HG03095 (cell line): ENCODE results near the gene GLRX5.
"Not testable (repeated sequence)": the region's sequence is repeated elsewhere in the genome, so short reads cannot be mapped to it uniquely, and the experiment has no call there.

Experiments used
- ATAC-seq: cut with Tn5 transposase; IDR thresholded peaks from one replicate; pipeline ENCODE4 v1.9.1; 2021; ENCODE audit warnings: moderate library complexity; ENCODE audit not compliant: unreplicated experiment

GLRX5 gene

GRCh38 chr14:95549656-95550585 is 15.1 kb downstream of the GLRX5 start:
- ATAC-seq, result no peak

GRCh38 chr14:95551435-95551834 is 16.6 kb downstream of the GLRX5 start:
- no peak for ATAC-seq

- no peak for ATAC-seq
Observed at GRCh38 chr14:95553141-95553540, 18.3 kb downstream of the GLRX5 start.

- ATAC-seq, result no peak
Observed at GRCh38 chr14:95555053-95555452, 20.2 kb downstream of the GLRX5 start.

GRCh38 chr14:95557291-95557690 is 22.4 kb downstream of the GLRX5 start:
- no peak for ATAC-seq

- ATAC-seq, result no peak
Observed at GRCh38 chr14:95557832-95558231, 23.0 kb downstream of the GLRX5 start.

- ATAC-seq, result no peak
Observed at GRCh38 chr14:95559203-95559602, 24.4 kb downstream of the GLRX5 start.

- peak; percentile 81 for ATAC-seq
Observed at GRCh38 chr14:95561001-95561412, 26.2 kb downstream of the GLRX5 start.

- no peak for ATAC-seq
Observed at GRCh38 chr14:95562892-95563685, 28.2 kb downstream of the GLRX5 start.

- no peak for ATAC-seq
Observed at GRCh38 chr14:95564060-95564459, 29.2 kb downstream of the GLRX5 start.

- no peak for ATAC-seq
Observed at GRCh38 chr14:95569440-95569839, 34.6 kb downstream of the GLRX5 start.

- no peak for ATAC-seq
Observed at GRCh38 chr14:95573313-95573712, 38.5 kb downstream of the GLRX5 start.

GRCh38 chr14:95575840-95576473 is 41.1 kb downstream of the GLRX5 start:
- ATAC-seq, result no peak

GRCh38 chr14:95577067-95577800 is 42.4 kb downstream of the GLRX5 start:
- peak; percentile 98 for ATAC-seq

GRCh38 chr14:95577870-95578269 is 43.0 kb downstream of the GLRX5 start:
- ATAC-seq, result no peak

GRCh38 chr14:95583836-95584617 is 49.2 kb downstream of the GLRX5 start:
- ATAC-seq, result not testable (repeated sequence)

GRCh38 chr14:95585953-95586620 is 51.2 kb downstream of the GLRX5 start:
- no peak for ATAC-seq

GRCh38 chr14:95591182-95591581 is 56.3 kb downstream of the GLRX5 start:
- ATAC-seq, result not testable (repeated sequence)
